Lung (tissue), 12 donors: ENCODE measurements around the gene ARHGAP10. TPM values are rescaled to one million over a fixed set of nuclear protein-coding genes. Genes with fewer than 3 reads are reported as not detected.

Source experiments
- ATAC-seq: fragments of 200-7000 bp; cut with Tn5 transposase; one replicate; pipeline ENCODE4 v1.9.1; 2020; ENCODE audit warnings: moderate number of reproducible peaks; ENCODE audit not compliant: insufficient read depth, low FRiP score
- DNase-seq, 3 donors: peaks; one replicate each; pipeline ENCODE4 v3.0.0-alpha.2; 2013 to 2017
- H3K27ac ChIP-seq, 2 donors: one replicate each; pipeline ENCODE4 v1.5.1; 2013; ENCODE audit warnings: mild to moderate bottlenecking in 2 of 2, moderate library complexity in 2 of 2, control low read depth in 1 of 2, inconsistent platforms in 1 of 2, low read depth in 1 of 2, low read length in 1 of 2
- H3K27me3 ChIP-seq, 3 donors: one replicate each; pipeline ENCODE4 v1.5.1; 2013; ENCODE audit warnings: low read length in 2 of 3; ENCODE audit not compliant: control insufficient read depth in 3 of 3, insufficient read depth in 3 of 3
- H3K36me3 ChIP-seq, 4 donors: one replicate each; pipeline ENCODE4 v1.5.1; 2013; ENCODE audit warnings: low read length in 4 of 4, mild to moderate bottlenecking in 1 of 4, moderate library complexity in 1 of 4; ENCODE audit not compliant: control insufficient read depth in 4 of 4, insufficient read depth in 4 of 4
- H3K4me1 ChIP-seq, 5 donors: one replicate each; pipeline ENCODE4 v1.5.1; 2013; ENCODE audit warnings: low read length in 5 of 5, mild to moderate bottlenecking in 2 of 5, moderate library complexity in 1 of 5; ENCODE audit not compliant: control insufficient read depth in 5 of 5, insufficient read depth in 5 of 5
- H3K4me3 ChIP-seq: one replicate; pipeline ENCODE4 v1.5.1; 2013; ENCODE audit warnings: mild to moderate bottlenecking, control low read depth, moderate library complexity
- H3K9ac ChIP-seq, 2 donors: one replicate each; pipeline ENCODE4 v1.5.1; 2013; ENCODE audit warnings: low read length in 2 of 2, control low read depth in 1 of 2; ENCODE audit not compliant: insufficient read depth in 1 of 2
- H3K9me3 ChIP-seq, 4 donors: one replicate each; pipeline ENCODE4 v1.5.1; 2013; ENCODE audit warnings: low read length in 3 of 4, mild to moderate bottlenecking in 1 of 4, moderate library complexity in 1 of 4; ENCODE audit not compliant: control insufficient read depth in 4 of 4, insufficient read depth in 3 of 4
- WGBS, 2 donors: extraction: QIAGEN DNeasy Blood & Tissue Kit; methylation state at CpG; one replicate each; pipeline ENCODE4 v1.1.7; 2013; 5-methylcytosine and 5-hydroxymethylcytosine counted together
- polyA plus RNA-seq, 2 donors: library from polyadenylated mRNA; stranded (reverse); fragments of 200-250 nt; gene quantifications; one replicate each; pipeline ENCODE4 v1.2.1, GENCODE V29; 2013
- total RNA-seq, 2 donors: library from RNA; depleted of rRNA in 1 of 2; stranded (reverse); fragments of >200 nt in 1 of 2; gene quantifications; one replicate each; pipeline ENCODE4 v1.2.1, GENCODE V29; 2014 to 2021
- TF ChIP-seq, protein P1 (sequence below): IDR thresholded peaks from 2 replicates; pipeline ENCODE4 v1.5.1; 2012; ENCODE audit warnings: mild to moderate bottlenecking; ENCODE audit errors: control extremely low read depth, extremely low read depth
- donor health status: control.
- donor health status: control.
- donor health status: Bipolar disorder and iron deficiency.
- donor health status: healthy.
- donor health status: DM: yes; HTN: yes; CAD: no.

The ARHGAP10 gene
- total and polyA plus RNA-seq, 4 donors: 9.1 to 25.0 (median 17.5) TPM

DNA sequence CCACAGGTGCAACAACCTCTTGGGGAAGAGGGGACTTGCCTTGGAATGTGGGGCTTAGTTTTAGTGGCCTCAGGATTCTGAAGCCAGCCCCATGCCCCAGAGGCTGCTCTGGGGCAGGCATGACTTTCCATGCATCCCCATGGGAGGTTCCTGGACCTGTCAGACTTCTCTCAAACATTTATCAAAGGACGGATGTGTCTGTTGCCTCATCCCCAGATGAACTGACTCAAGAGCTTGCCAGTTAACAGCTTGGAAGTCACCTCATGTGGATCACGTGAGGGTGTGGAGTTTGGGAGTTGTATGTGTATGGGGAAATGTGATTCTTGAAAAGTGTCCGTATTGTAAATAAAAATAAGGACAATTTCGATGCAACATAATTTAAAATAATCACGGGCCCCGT, 341.5 kb downstream of the ARHGAP10 start:
- Histone ChIP-seq H3K27ac (no peak overlapping the region), H3K9me3 (peaks cover 0 to 12% (median 6%) of the 10 kb centered on the region in 4 donors), H3K36me3 (peaks cover 10 to 29% (median 23%) of the 10 kb centered on the region in 4 donors), H3K27me3 (no peaks in the 10 kb centered on the region), H3K4me1 (peaks cover 0 to 17% (median 8%) of the 10 kb centered on the region in 5 donors), H3K9ac (no peak overlapping the region), H3K4me3 (no peak overlapping the region)
- no peak for ATAC-seq
- no peak for DNase-seq
- WGBS, 2 donors: 93 to 96% methylated on average over 6 of the region's 6 CpGs
- TF ChIP-seq, protein P1, sequence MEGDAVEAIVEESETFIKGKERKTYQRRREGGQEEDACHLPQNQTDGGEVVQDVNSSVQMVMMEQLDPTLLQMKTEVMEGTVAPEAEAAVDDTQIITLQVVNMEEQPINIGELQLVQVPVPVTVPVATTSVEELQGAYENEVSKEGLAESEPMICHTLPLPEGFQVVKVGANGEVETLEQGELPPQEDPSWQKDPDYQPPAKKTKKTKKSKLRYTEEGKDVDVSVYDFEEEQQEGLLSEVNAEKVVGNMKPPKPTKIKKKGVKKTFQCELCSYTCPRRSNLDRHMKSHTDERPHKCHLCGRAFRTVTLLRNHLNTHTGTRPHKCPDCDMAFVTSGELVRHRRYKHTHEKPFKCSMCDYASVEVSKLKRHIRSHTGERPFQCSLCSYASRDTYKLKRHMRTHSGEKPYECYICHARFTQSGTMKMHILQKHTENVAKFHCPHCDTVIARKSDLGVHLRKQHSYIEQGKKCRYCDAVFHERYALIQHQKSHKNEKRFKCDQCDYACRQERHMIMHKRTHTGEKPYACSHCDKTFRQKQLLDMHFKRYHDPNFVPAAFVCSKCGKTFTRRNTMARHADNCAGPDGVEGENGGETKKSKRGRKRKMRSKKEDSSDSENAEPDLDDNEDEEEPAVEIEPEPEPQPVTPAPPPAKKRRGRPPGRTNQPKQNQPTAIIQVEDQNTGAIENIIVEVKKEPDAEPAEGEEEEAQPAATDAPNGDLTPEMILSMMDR: no peak

DNA sequence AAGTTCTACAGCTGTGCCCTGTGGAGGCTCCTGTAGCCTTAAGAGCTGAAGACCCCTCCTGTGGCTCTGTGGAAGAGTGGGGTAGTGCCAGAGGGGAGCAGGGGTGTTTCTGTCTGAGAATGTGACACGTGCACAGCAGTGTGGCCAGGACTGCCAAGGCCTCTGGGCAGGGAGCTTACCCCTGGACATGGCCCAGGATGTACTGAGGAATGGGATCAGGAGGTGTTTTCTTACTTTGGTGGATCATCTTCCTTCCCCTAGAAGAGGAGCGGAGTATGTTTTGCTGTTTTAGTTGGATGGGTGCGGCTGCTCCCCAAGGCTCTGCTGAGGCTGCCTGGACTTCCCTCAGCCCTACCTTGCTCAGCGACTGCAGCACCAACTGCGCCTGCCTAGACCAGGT, 342.6 kb downstream of the ARHGAP10 start:
- H3K4me1 ChIP-seq: peaks cover 0 to 14% (median 7%) of the 10 kb centered on the region in 5 donors
- H3K9me3 ChIP-seq: peaks cover 0 to 12% (median 6%) of the 10 kb centered on the region in 4 donors
- no peak for ATAC-seq
- no peak overlapping the region for H3K27ac ChIP-seq
- H3K36me3 ChIP-seq: peaks cover 10 to 29% (median 23%) of the 10 kb centered on the region in 4 donors
- no peak overlapping the region for H3K4me3 ChIP-seq
- DNase-seq: peak in 1 of 3 donors; percentile 11
- TF ChIP-seq, protein P1: no peak
- H3K9ac ChIP-seq: no peak overlapping the region
- H3K27me3 ChIP-seq: no peaks in the 10 kb centered on the region
- WGBS, 2 donors: 92 to 97% methylated on average over 5 of the region's 5 CpGs

DNA sequence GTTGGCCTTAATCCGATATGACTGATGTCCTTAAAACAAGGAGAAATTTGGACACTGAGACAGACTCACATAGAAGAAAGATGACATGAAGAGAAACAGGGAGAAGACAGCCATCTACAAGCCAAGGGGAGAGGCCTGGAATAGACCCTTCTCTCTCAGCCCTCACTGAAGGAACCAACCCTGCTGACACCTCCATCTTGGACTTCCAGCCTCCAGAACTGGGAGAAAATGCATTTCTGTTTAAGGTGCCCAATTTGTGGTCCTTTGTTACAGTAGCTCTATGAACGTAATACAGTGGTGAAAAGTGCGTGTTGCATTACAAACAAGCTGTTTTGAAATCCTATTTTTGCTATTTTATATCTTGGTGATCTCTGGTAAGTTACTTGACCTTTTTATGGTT, 343.6 kb downstream of the ARHGAP10 start:
- no peak overlapping the region for H3K27ac ChIP-seq
- no peak for ATAC-seq

More for the DNA sequence above, 343.6 kb downstream of the ARHGAP10 start:
- TF ChIP-seq, protein P1: no peak
- no peaks in the 10 kb centered on the region for H3K27me3 ChIP-seq
- WGBS, 2 donors: 92 to 97% methylated on average over 3 of the region's 3 CpGs
- H3K4me3 ChIP-seq: no peak overlapping the region
- no peak for DNase-seq
- peaks cover 10 to 29% (median 27%) of the 10 kb centered on the region in 4 donors for H3K36me3 ChIP-seq
- peaks cover 0 to 12% (median 6%) of the 10 kb centered on the region in 4 donors for H3K9me3 ChIP-seq
- peaks cover 0 to 9% (median 5%) of the 10 kb centered on the region in 5 donors for H3K4me1 ChIP-seq
- H3K9ac ChIP-seq: no peak overlapping the region
